RWPE2 (cell line): ENCODE measurements around the gene NEO1.

Experiments
- ATAC-seq: fragments of 200-7000 bp; cut with Tn5 transposase; 3 replicates; pipeline ENCODE4 v1.9.1; 2021; ENCODE audit warnings: low read depth
- DNase-seq: peaks from one replicate; pipeline ENCODE4 v3.0.0-alpha.2; 2020; ENCODE audit warnings: low spot score
- H3K27ac ChIP-seq: fragments of 450-650 bp; 2 replicates; pipeline ENCODE4 v1.5.1; 2017; ENCODE audit warnings: mild to moderate bottlenecking; ENCODE audit not compliant: poor library complexity, severe bottlenecking
- H3K27me3 ChIP-seq: fragments of 250-450 bp; sonication (Bioruptor Pico); 2 replicates; pipeline ENCODE4 v1.5.1; 2021; ENCODE audit warnings: mild to moderate bottlenecking, moderate library complexity; ENCODE audit not compliant: insufficient read depth, poor library complexity, severe bottlenecking
- H3K36me3 ChIP-seq: fragments of 250-450 bp; sonication (Bioruptor Pico); 2 replicates; pipeline ENCODE4 v1.5.1; 2020; ENCODE audit warnings: low read depth, mild to moderate bottlenecking, moderate library complexity
- H3K4me1 ChIP-seq: fragments of 250-450 bp; sonication (Bioruptor Pico); 2 replicates; pipeline ENCODE4 v1.5.1; 2021; ENCODE audit warnings: mild to moderate bottlenecking, moderate library complexity; ENCODE audit not compliant: insufficient read depth, poor library complexity, severe bottlenecking
- H3K4me3 ChIP-seq: fragments of 250-450 bp; sonication (Bioruptor Pico); 2 replicates; pipeline ENCODE4 v1.5.1; 2021; ENCODE audit warnings: mild to moderate bottlenecking, moderate library complexity; ENCODE audit not compliant: severe bottlenecking
- H3K9me3 ChIP-seq: fragments of 250-450 bp; sonication (Bioruptor Pico); 2 replicates; pipeline ENCODE4 v1.5.1; 2021; ENCODE audit warnings: mild to moderate bottlenecking, moderate library complexity; ENCODE audit not compliant: severe bottlenecking
- CTCF ChIP-seq: fragments of 450-650 bp; IDR thresholded peaks from one replicate; pipeline ENCODE4 v1.5.1; 2017; ENCODE audit warnings: mild to moderate bottlenecking, moderate library complexity; ENCODE audit not compliant: poor library complexity, severe bottlenecking

NEO1 gene

GRCh38 chr15:73264881-73265280 lies 212.6 kb downstream of the NEO1 start:
- no peak for TF ChIP-seq CTCF
- no peak for ATAC-seq
- H3K9me3 ChIP-seq: no peaks in the 10 kb centered on the region

GRCh38 chr15:73265536-73266153 lies 213.4 kb downstream of the NEO1 start:
- peak; percentile 84; the same call in 2 of the 3 replicates for ATAC-seq

More at GRCh38 chr15:73264881-73265280, 212.6 kb downstream of the NEO1 start:
- DNase-seq: no peak
- H3K36me3 ChIP-seq: no peaks in the 10 kb centered on the region
- H3K27ac ChIP-seq: no peak overlapping the region
- H3K4me1 ChIP-seq: no peaks in the 10 kb centered on the region
- no peaks in the 10 kb centered on the region for H3K27me3 ChIP-seq
- H3K4me3 ChIP-seq: no peak overlapping the region

GRCh38 chr15:73268457-73268856 lies 216.2 kb downstream of the NEO1 start:
- H3K27me3 ChIP-seq: no peaks in the 10 kb centered on the region
- no peaks in the 10 kb centered on the region for H3K36me3 ChIP-seq
- TF ChIP-seq CTCF: no peak
- no peak overlapping the region for H3K27ac ChIP-seq
- ATAC-seq: no peak
- no peaks in the 10 kb centered on the region for H3K9me3 ChIP-seq
- no peaks in the 10 kb centered on the region for H3K4me1 ChIP-seq
- H3K4me3 ChIP-seq: no peak overlapping the region
- DNase-seq: no peak

More at GRCh38 chr15:73265536-73266153, 213.4 kb downstream of the NEO1 start:
- H3K36me3 ChIP-seq: no peaks in the 10 kb centered on the region
- H3K27ac ChIP-seq: no peak overlapping the region
- no peak for DNase-seq
- TF ChIP-seq CTCF: peak; percentile 91
- H3K27me3 ChIP-seq: no peaks in the 10 kb centered on the region
- H3K4me3 ChIP-seq: no peak overlapping the region
- no peaks in the 10 kb centered on the region for H3K4me1 ChIP-seq
- no peaks in the 10 kb centered on the region for H3K9me3 ChIP-seq

- Histone ChIP-seq H3K27me3 (no peaks in the 10 kb centered on the region), H3K9me3 (no peaks in the 10 kb centered on the region), H3K4me1 (no peaks in the 10 kb centered on the region), H3K4me3 (no peak overlapping the region), H3K36me3 (no peaks in the 10 kb centered on the region), H3K27ac (no peak overlapping the region)
- TF ChIP-seq CTCF: no peak
- DNase-seq (no peak), ATAC-seq (no peak)
Observed at GRCh38 chr15:73270366-73271097, 218.3 kb downstream of the NEO1 start.
